Caco-2 (cell line): ENCODE results near the gene CCM2. TPM values are rescaled to one million over a fixed set of nuclear protein-coding genes. Genes with fewer than 3 reads are reported as not detected.

Experiments used
- BruUV-seq: library from RNA; stranded (reverse); fragments of 400-500 nt; replicated peaks from 2 replicates; lab custom pipeline; 2021; lab: Mats Ljungman, UMichigan
- CTCF ChIA-PET: fragments of 300-600 bp; sonication (Branson Sonifier 250); formaldehyde crosslinking; loops from one replicate; lab custom pipeline; 2022; ENCODE audit warnings: antibody characterized with exemption; lab: Charles Lee
- POLR2A ChIA-PET: fragments of 300-600 bp; sonication (Branson Sonifier 250); formaldehyde crosslinking; loops from one replicate; lab custom pipeline; 2022; ENCODE audit warnings: antibody characterized with exemption; lab: Charles Lee
- DNase-seq, 2 experiments: peaks; one replicate each; pipeline versions ENCODE4 v3.0.0 to v3.0.0-alpha.2; 2020 to 2022
- H3K27me3 ChIP-seq: replicated peaks from 2 replicates; pipeline ENCODE4 v1.6.0; 2011; ENCODE audit warnings: low read length; ENCODE audit not compliant: control insufficient read depth, insufficient read depth
- H3K36me3 ChIP-seq: 2 replicates; pipeline ENCODE4 v1.5.1; 2011; ENCODE audit warnings: low read length; ENCODE audit not compliant: control insufficient read depth, insufficient read depth
- H3K4me1 ChIP-seq: fragments of 250-450 bp; sonication (Bioruptor Pico); 2 replicates; pipeline ENCODE4 v1.5.1; 2020; ENCODE audit warnings: mild to moderate bottlenecking
- H3K4me3 ChIP-seq: 2 replicates; pipeline ENCODE4 v1.5.1; 2011; ENCODE audit warnings: low read depth, mild to moderate bottlenecking, control low read depth, low read length
- H3K9me3 ChIP-seq: fragments of 250-450 bp; sonication (Bioruptor Pico); 2 replicates; pipeline ENCODE4 v1.5.1; 2020; ENCODE audit warnings: mild to moderate bottlenecking, moderate library complexity
- H3K27ac Mint-ChIP-seq: one replicate; pipeline ENCODE4 v1.8.0; 2022; ENCODE audit warnings: mixed read lengths; ENCODE audit not compliant: unreplicated experiment
- H3K27me3 Mint-ChIP-seq: one replicate; pipeline ENCODE4 v1.8.0; 2022; ENCODE audit warnings: mixed read lengths; ENCODE audit not compliant: insufficient read depth, unreplicated experiment
- H3K36me3 Mint-ChIP-seq: one replicate; pipeline ENCODE4 v1.8.0; 2022; ENCODE audit warnings: mild to moderate bottlenecking, mixed read lengths; ENCODE audit not compliant: insufficient read depth, unreplicated experiment
- H3K4me1 Mint-ChIP-seq: one replicate; pipeline ENCODE4 v1.8.0; 2022; ENCODE audit warnings: low read depth, mixed read lengths; ENCODE audit not compliant: unreplicated experiment
- H3K4me3 Mint-ChIP-seq: one replicate; pipeline ENCODE4 v1.8.0; 2022; ENCODE audit warnings: mild to moderate bottlenecking, moderate library complexity, mixed read lengths; ENCODE audit not compliant: unreplicated experiment
- H3K9me3 Mint-ChIP-seq: one replicate; pipeline ENCODE4 v1.8.0; 2022; ENCODE audit warnings: mixed read lengths; ENCODE audit not compliant: unreplicated experiment
- CTCF ChIP-seq, 2 experiments: fragments of 200-600 bp in 1 of 2; IDR thresholded peaks; 1 replicate in 1 of 2; 2 replicates in 1 of 2; pipeline versions ENCODE4 v1.5.1 to v1.8.0; 2011 to 2022; ENCODE audit warnings: antibody characterized with exemption in 1 of 2, control low read depth in 1 of 2, inconsistent platforms in 1 of 2, low read depth in 1 of 2, low read length in 1 of 2, mild to moderate bottlenecking in 1 of 2, moderate library complexity in 1 of 2; ENCODE audit not compliant: insufficient read depth in 1 of 2, severe bottlenecking in 1 of 2, unreplicated experiment in 1 of 2
- intact Hi-C: fragments of 100-400 bp; cut with micrococcal nuclease; formaldehyde crosslinking; loops from one replicate; pipeline ENCODE4 v1.10.0; 2022; ENCODE audit not compliant: unreplicated experiment
- total RNA-seq: library from RNA; stranded (reverse); gene quantifications from 2 replicates; pipeline ENCODE4 v1.2.3, GENCODE V29; 2022

CCM2 gene
- total RNA-seq, 1 experiment from 2014 or later = 28.2 TPM

DNA sequence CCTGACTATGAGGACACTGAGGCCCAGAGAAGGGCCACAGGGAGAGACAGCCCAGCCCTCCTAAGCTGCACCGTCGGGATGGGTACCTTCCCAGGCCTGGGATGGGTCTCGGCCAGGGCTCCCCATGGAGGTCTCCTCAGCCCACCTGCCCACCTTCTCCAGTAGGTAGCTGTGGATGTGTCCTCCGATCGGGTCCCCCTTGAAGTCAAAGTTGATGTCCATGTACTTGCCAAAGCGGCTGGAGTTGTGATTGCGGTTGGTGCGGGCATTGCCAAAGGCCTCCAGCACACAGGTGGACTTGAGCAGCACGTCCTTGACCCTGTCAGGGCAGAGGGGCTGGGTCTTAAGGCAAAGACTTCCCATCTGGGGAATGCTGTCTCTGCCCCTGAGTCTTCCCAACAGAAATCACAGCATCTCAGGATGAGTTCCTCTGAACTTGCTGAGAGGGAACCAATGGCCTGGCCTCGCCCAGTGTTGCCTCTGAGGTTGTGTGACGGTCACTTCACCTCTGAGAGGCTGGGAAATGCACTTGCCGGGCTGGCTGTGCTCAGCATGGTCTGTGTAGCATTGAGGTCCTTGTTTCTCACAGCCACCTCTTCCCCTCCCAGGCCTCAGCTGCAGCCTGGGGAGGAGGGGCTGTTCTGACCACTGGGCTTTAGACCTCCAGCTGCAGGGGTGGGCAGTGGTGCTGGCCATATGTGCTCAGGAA, 24.5 kb upstream of the CCM2 start:
- Mint-ChIP-seq H3K4me1 (peaks cover 7% of the 10 kb centered on the region), H3K27me3 (no peaks in the 10 kb centered on the region), H3K36me3 (peaks cover 10% of the 10 kb centered on the region), H3K4me3 (no peak overlapping the region), H3K27ac (no peak overlapping the region), H3K9me3 (no peaks in the 10 kb centered on the region)
- no TSS peak for BruUV-seq
- no peak for TF ChIP-seq CTCF (IDR thresholded peaks at IDR 0.05; ENCODE audit: insufficient read depth in 1 of 2, low read depth in 1 of 2, low read length in 1 of 2, severe bottlenecking in 1 of 2, unreplicated experiment in 1 of 2)
- ChIA-PET POLR2A (no interaction called here), CTCF (interaction anchor here (0.6 kb wide), 1 partner anchor 24 kb away, joined by 4 read pairs; no protein-coding TSS in a partner anchor)
- no peaks in the 10 kb centered on the region for H3K36me3 ChIP-seq
- H3K4me1 ChIP-seq = peaks cover 19% of the 10 kb centered on the region
- intact Hi-C loops = no loop called here
- no peaks in the 10 kb centered on the region for H3K27me3 ChIP-seq
- no peak for DNase-seq
- no peaks in the 10 kb centered on the region for H3K9me3 ChIP-seq
- no peak overlapping the region for H3K4me3 ChIP-seq

DNA sequence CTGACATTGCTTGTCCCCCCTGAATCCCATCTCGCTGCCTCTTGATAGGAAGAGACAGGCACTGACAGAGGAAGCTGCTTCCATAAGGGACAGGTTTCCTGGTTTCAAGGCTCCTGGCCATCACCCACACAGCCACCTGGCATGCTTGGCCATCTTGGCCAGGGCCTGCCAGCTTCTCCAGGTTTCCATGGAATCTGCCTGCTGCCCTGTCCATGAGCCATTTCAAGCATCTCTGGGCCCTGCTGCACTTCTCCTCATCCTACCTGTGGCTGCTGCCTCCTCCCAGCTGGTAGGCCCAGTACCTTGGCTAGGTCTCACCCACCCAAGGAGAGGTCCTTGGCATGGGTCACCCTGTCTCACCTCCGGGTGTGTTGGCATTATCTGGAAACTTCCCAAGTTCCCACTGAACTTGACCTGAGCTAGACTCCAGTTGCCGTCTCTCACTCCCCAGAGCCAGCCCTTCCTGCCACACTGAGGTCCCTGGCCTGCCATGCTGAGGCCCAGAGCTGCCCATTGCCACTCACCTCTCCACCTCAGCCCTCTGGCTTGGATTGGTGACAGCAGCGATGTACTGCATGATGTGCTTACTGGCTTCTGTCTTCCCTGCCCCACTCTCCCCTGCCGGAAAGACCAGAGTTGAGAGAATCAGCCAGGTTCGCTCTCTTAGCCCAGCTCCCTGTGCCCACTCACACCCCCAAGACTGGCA, 23.8 kb upstream of the CCM2 start:
- no peak overlapping the region for H3K4me3 ChIP-seq
- H3K27ac Mint-ChIP-seq = no peak overlapping the region
- no peak for DNase-seq
- peaks cover 7% of the 10 kb centered on the region for H3K4me1 Mint-ChIP-seq
- intact Hi-C loops = no loop called here
- no peak for TF ChIP-seq CTCF (IDR thresholded peaks at IDR 0.05; ENCODE audit: insufficient read depth in 1 of 2, low read depth in 1 of 2, low read length in 1 of 2, severe bottlenecking in 1 of 2, unreplicated experiment in 1 of 2)
- H3K36me3 Mint-ChIP-seq = peaks cover 13% of the 10 kb centered on the region
- ChIA-PET POLR2A (no interaction called here), CTCF (interaction anchor here (0.6 kb wide), 1 partner anchor 23 kb away, joined by 4 read pairs; no protein-coding TSS in a partner anchor)
- H3K4me3 Mint-ChIP-seq = no peak overlapping the region
- BruUV-seq = no TSS peak
- no peaks in the 10 kb centered on the region for H3K9me3 ChIP-seq
- no peaks in the 10 kb centered on the region for H3K9me3 Mint-ChIP-seq
- H3K27me3 Mint-ChIP-seq = no peaks in the 10 kb centered on the region
- peaks cover 23% of the 10 kb centered on the region for H3K4me1 ChIP-seq
- no peaks in the 10 kb centered on the region for H3K27me3 ChIP-seq
- no peaks in the 10 kb centered on the region for H3K36me3 ChIP-seq

DNA sequence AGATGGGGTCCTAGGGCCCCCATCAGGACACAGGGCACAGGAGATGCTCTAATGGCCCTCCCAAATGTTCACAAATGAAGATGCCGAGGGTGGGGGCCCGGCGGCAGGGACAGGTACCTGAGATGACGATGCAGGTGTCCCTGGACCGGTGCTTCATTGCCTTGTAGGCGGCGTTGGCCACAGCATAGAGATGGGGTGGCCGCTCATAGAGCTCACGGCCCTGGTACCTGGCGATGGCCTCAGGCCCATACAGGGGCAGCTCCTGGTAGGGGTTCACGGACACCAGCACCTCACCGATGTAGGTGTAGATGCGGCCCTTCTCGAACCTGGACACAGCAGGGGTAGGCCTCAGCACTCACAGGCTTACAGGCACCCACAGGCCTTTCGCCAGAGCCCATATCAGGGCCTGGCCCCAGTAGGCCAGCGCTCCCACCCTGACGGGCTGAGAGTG, 23.2 kb upstream of the CCM2 start:
- no peaks in the 10 kb centered on the region for H3K9me3 ChIP-seq
- Mint-ChIP-seq H3K27ac (no peak overlapping the region), H3K4me1 (peaks cover 7% of the 10 kb centered on the region), H3K9me3 (no peaks in the 10 kb centered on the region), H3K27me3 (no peaks in the 10 kb centered on the region), H3K36me3 (peaks cover 19% of the 10 kb centered on the region), H3K4me3 (no peak overlapping the region)
- DNase-seq = peak in 1 of 2 experiments; percentile 29
- peaks cover 23% of the 10 kb centered on the region for H3K4me1 ChIP-seq
- no peaks in the 10 kb centered on the region for H3K36me3 ChIP-seq
- no peak for TF ChIP-seq CTCF (IDR thresholded peaks at IDR 0.05; ENCODE audit: insufficient read depth in 1 of 2, low read depth in 1 of 2, low read length in 1 of 2, severe bottlenecking in 1 of 2, unreplicated experiment in 1 of 2)
- no TSS peak for BruUV-seq
- intact Hi-C loops = no loop called here
- H3K4me3 ChIP-seq = no peak overlapping the region
- no peaks in the 10 kb centered on the region for H3K27me3 ChIP-seq
- ChIA-PET CTCF (no interaction called here), POLR2A (no interaction called here)
